GM19397 (cell line): ENCODE data around the gene ATG2A.
A peak's percentile ranks its signal among the peaks of the same experiment; 100 is the strongest.

ENCODE experiments used
- ATAC-seq: cut with Tn5 transposase; IDR thresholded peaks from one replicate; pipeline ENCODE4 v1.9.1; 2021; ENCODE audit warnings: mild to moderate bottlenecking, moderate library complexity; ENCODE audit not compliant: unreplicated experiment

Gene ATG2A

GRCh38 chr11:64925536-64926436 lies 8.8 kb upstream of the ATG2A start:
- ATAC-seq, result no peak

- peak; percentile 12 for ATAC-seq
Measured at GRCh38 chr11:64924910-64925284, 7.9 kb upstream of the ATG2A start.

DNA sequence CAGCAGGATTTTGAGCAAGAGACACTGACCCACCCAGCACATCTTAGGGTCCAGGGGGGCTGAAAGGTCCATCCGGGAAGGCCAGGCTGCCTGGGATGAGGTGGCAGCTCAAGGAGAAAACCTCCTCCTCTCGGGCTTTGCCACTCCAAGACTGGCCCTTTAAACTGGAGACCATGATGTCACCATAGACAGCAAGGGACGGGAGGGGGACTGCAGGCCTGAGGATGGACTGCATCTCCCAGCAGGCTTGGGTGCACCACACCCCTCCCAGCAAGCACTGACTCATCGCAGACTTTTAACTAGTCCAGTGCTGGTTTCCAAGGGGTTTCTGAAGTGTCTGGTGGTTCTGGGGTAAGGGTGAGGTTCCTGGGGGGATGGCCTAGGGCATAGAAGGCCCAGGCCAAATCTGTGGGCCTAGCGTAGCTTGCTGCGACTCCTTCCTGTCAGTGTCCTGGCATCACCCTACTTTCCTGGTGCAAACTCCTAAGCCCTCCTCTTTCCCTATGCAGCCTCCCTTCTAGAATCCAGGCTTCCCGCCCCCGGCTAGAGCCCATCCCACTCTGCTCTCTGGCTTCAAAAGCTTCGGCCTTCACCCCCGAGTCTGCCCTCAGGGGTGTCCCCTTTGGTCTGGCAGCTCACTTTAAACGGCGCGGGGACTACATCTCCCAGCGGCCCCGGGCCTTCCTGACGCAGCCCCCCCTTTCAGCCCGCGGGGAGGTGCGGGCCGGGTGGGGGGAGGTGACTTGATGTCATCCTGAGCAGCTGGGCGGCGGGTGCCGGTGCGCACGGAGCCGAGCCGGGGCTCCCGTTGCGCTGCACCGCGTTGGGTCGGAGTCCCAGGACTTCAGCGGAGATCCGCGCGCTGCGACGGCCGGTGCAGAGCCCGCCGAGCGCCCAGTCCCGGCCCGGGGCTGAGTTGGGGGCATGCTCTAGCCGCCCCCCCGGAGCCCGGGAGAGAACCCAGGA lies 7.2 kb upstream of the ATG2A start, which contains the start of gene PPP2R5B:
Gene PPP2R5B (plus strand): TSS at position 746 of the 966 bp plus-strand sequence. CDS start 1,046 bp downstream, outside the sequence.
- peak; percentile 85 for ATAC-seq

DNA sequence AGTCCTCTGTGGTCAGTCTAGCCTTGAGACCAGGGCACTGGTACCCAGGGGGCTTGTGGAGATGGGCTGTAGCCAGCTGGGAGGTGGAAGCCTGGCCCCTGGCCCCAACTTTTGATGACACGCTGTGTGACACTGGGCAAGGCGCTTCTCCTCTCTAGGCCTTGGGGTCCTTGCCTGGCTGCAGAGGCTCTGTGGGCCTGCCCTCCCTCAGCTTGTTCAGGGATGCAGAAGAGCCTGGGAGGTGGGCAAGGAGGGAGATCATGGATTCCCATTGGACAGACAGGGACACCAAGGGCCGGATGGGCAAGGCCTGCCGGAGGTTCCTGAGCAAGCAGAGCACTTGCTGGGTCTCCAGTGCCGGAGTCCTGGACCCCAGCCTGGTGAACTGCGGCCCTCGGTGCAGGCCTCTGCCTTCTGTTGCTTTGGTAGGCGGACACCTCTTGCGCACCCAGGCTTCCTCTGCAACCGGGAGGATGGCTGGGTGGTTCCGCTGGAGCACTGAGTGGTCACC lies 6.2 kb upstream of the ATG2A start:
- ATAC-seq, result no peak

- ATAC-seq, result no peak
Measured at GRCh38 chr11:64921384-64921783, 4.4 kb upstream of the ATG2A start.

DNA sequence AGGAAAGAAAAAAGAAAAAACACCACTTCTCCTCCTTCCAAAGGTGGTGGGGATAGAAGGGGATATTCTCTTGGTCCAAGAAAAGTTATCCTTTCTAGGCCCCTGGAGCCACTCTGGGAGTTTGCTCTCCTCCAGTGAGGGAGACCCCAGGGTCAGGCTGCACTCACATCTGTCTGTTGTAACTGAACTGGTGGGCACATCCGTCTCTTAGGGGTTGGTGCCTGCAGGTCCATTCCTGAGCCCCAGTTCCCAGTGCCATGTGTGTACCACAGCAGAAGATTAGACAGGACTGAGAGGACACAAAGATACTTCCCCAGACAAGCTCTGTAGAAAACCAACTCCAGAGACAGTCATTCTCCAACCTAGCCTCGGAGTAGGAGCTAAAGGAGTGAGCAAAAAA lies 3.1 kb upstream of the ATG2A start:
- no peak for ATAC-seq

- ATAC-seq, result no peak
Measured at GRCh38 chr11:64919627-64920026, 2.6 kb upstream of the ATG2A start.

GRCh38 chr11:64918017-64918416 lies 1.0 kb upstream of the ATG2A start:
- no peak for ATAC-seq

DNA sequence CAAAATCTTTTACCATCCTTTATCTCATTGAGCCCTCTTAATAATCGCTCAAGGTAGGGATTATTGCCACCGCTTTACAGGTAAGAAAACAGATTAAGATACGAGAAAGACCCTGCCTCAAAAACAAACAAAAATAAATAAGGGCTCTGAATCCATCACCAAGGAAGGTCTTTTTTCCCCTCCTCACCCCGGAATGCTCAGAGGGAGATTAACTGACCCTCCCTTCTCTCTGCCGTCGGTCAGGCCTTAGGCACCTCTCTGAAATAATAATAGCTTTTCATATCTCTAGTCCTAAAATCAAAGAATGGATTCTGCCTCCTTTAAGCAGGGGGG lies 620 bp upstream of the ATG2A start:
- no peak for ATAC-seq

DNA sequence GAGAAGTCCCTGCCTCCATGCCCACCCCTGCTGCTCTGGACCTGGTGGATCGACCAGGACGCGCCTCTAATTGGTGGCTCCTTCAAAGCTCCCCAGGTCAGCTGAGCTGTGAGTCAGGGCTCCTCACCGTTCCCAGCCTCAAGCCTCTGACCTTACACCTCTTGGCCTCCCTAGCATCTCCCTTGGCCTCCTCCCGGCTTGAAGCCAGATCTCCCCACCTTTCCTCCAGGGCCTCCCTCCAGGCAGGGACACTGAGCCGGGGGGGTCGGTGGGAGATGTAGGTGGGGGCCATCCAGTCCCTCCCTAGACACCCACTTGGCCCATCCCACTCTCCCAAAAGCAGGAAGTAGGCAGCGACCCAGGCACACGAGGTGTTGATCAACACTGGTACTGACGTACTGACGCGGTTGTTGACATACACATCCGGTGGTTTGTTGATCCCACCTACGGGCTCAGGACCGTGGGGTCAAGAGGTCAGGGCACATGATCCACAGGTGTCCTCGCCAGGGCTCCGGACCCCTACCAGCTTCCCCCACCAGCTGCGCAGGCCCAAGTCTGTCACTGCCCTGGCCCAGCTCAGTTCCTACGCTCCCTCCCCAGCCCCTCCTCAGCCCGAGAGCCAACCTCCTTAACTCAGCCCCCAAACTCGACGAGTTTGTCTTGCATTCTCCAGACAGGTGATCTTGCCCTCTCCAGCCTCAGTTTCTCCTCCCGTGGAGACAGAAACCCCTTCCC lies 802 bp downstream of the ATG2A start:
- no peak for ATAC-seq

- no peak for ATAC-seq
Measured at GRCh38 chr11:64915376-64915887, 1.6 kb downstream of the ATG2A start.

- ATAC-seq, result no peak
Measured at GRCh38 chr11:64914123-64914522, 2.9 kb downstream of the ATG2A start.

DNA sequence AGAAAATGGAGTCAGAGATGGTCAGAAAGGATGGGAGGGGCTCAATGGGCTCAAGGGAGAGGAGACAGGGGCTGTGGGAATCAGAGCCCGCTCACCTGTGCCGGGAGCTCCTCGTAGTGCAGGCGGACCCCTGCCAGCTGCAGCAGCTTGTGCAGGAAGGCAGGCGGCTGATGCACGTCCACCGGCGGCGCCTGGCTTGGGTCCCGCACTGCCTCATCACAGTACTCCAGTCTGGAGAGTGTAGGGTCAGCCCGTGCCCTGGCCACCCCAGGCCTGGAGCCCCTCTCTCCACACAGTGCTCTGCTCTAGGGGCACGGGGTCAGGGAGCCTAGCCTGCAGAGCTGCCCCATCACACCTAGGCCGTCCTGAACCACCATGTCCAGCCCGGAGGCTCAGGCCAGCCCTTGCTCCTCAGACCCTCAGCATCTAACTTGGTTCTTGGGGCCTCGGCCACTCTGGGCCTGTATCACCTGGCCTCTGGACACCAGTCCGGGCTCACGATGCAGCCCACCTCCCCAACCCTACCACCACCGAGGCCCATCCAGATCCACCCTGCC lies 3.8 kb downstream of the ATG2A start:
- ATAC-seq, result no peak

DNA sequence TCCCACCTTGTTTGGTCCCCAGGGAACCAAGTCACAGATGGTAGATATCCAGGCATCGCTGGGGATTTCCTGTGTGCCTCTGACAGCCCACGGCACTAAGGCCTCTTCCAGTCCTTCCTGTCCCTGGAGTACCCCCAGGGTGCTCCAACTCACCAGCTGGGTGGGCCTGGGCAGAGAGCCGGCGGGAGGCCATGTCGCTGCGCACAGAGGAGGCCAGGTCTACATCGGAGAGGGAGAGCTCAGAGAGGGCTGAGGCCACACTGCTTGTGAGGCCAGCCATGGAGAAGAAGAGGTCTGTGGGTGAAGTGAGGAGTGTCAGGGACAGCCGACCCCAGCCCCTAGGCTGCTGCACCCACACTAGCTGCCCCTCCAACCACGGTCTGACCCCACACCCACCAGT lies 5.3 kb downstream of the ATG2A start:
- no peak for ATAC-seq

DNA sequence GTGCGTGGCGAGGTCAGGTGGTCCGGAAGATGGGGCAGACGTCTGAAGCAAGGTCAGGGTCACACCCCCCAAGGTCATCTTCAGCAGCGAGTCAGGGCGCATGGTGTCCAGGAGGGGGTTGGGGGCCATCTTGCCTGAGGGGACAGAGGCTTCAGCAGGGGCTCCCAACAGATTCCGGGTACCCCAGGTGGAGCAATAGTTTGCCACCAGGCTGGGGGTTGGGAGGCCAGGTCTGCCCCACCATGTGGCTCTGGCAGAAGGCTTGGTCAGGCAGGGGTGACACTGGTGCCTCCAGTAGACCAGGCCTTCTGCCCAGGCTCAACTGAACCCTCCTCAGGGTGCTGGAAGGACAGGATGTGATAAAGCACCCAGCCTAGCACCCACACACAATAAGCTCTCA lies 5.9 kb downstream of the ATG2A start:
- no peak for ATAC-seq

GRCh38 chr11:64910451-64911093 lies 6.4 kb downstream of the ATG2A start:
- ATAC-seq, result no peak

GRCh38 chr11:64909653-64910343 lies 7.2 kb downstream of the ATG2A start:
- no peak for ATAC-seq

DNA sequence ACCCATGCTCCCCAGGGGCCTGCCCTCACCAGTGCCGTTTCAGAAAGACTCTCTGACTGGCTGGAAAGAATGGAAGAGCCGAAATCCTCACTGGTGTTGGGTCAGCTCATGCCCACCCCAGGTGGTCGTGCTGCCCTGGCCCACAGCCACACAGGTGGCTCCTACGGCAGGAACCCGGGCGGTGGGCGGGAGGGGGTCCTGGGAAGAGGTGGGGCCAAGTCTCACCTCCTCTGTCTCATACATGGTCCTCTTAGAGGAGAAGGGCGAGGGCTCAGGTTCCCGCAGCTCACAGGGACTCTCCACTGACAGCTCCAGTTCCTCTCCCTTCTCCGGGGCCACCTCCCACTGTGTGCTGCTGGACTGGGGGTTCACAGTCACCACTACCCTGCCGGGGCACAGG lies 8.2 kb downstream of the ATG2A start:
- ATAC-seq, result no peak

- no peak for ATAC-seq
Measured at GRCh38 chr11:64906314-64906635, 10.7 kb downstream of the ATG2A start.
